NCI-H2029 (cell line): Measurements from ENCODE around the gene RGS14.

Source experiments
- DNase-seq: peaks from one replicate; lab custom pipeline; 2025; lab: John Stamatoyannopoulos, UW

RGS14 gene

DNA sequence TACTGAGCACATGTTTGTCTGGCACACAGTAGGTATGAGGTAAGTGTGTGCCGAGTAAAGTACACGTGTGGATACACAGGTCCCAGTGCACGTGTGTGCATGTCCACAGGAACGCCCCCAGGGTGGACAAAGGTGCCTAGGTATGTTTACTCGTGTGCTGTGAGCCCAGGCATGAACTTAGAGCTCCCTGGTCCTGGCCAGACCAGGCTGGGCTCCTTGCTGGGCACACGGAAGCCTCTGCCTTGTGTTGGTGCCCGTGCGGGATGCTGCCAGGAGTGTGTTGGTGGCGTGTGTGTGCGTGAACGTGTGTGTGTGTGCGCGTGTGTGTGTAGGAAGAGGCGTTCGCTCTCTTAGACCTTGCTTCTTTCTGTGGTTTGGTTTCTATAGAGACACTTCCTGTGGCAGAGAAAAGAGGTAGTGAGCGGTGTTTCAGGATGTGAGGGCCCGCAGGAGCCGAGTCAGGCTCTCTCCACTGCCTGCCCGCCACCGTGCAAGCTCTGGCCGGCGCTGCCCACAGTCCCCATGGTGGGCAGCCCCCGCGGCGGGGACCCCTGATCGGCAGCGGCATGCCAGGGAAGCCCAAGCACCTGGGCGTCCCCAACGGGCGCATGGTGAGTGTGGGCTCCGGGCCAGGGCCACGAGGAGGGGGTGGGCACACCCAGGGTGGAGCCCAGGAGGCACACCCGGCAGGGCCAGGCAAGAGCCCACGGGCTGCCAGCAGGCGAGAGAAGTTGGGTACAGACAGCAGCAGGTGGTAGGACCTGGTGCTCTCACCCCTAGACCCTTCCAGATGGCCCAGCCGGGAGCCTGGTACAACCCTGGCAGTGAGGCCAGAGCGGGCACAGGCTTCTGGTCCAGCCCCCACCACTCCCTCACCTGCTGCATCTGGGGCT lies at the start of gene RGS14:
Gene RGS14 (plus strand): TSS at position 466 of the 893 bp plus-strand sequence. CDS start 101 bp downstream, at position 567.
- DNase-seq: peak; percentile 69

DNA sequence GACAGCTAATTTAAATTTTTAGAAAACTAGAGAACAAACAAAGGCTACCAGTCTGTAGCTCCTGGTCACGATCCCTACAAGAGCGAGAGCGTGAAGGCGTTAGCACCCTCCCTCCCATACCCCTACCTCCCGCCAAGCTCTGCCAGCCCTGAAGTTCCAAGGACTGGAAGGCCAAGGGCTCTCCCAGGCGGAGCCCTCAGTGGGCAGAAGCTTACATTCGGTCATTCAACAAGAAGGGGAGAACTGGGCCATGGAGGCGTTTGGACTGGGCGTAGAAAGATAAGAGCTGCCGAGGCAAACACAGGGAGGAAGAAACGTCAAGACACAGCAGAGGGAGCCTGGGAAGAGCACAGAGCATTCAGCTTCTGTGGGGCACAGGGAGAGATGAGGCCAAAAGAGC lies 49.0 kb upstream of the RGS14 start:
- DNase-seq: no peak

DNA sequence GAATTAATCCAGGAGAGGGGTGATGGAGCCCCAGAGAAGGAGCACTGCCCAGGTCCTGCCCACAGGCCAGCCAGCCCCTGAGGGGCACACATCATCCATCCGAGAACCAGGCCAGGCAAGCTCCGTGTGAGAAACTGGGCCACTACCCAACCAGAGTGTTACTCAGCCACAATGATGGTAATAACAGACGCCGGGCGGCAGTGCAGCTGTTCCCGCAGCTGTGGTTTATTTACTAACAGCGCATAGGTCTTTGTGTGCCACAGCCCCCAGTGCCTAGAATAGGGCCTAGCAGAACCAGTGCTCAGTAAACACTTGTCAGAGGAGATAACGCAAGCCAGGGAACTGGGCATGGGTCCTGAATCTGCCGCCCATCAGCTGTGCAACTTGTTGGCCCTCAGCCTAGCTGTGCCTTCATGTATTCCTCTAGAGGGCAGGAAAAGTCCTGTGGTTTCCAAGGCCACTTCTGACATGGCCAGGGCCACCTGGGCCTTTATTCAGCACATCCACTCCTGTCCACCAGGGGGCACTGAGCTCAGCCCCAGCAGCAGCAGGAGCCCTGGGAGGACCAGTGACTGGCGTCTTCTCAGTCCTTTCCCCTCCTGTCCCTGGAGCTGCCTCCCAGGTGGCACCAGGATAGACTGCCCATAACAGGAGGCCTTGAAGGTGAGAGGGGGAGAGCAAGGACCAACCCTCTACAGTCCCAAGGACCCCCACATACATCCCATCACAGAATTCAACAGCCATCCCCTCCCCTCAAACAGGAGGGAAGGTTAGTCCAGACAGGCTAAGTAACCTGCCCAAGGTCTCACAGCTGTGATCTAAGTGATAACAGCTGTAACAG lies 48.2 kb upstream of the RGS14 start:
- DNase-seq: peak; percentile 82

DNA sequence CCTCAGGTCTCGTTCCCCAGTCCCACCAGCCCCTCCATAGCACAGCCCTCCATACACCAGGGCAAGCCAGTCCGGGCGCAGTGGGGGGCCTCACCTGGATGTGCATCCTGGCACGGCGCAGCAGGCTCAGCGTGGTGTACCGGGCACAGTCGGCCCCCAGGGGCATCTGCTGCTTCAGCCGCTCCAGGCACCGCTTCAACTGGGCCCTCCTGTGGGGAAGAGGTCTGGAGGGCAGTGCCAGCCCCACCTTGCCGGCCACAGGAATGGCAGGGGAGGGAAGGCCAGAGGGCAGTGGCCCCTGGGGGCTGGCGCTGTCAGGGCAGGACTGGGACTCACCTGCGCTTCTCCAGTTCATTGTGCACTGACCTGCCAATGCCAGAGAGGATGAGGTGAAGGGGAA lies 47.4 kb upstream of the RGS14 start:
- no peak for DNase-seq

GRCh38 chr5:177310757-177311391 lies 46.9 kb upstream of the RGS14 start:
- peak; percentile 75 for DNase-seq

DNA sequence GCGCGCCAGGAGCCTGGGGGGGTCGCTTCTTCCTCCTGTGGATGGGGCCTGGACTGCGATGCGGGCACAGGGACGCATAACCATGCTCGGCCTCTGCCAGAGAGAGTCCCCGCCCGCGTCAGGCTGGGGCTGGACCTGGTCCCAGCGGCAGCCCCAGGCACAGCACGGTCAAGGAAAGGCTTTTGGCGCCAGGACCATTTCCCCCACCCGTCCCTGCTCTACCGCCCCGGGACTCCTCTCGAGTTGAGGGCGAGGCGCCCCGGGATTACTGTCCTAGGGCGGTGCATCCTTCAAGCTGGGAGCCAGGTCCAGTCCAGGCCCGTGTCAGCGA lies 46.4 kb upstream of the RGS14 start:
- no peak for DNase-seq

DNA sequence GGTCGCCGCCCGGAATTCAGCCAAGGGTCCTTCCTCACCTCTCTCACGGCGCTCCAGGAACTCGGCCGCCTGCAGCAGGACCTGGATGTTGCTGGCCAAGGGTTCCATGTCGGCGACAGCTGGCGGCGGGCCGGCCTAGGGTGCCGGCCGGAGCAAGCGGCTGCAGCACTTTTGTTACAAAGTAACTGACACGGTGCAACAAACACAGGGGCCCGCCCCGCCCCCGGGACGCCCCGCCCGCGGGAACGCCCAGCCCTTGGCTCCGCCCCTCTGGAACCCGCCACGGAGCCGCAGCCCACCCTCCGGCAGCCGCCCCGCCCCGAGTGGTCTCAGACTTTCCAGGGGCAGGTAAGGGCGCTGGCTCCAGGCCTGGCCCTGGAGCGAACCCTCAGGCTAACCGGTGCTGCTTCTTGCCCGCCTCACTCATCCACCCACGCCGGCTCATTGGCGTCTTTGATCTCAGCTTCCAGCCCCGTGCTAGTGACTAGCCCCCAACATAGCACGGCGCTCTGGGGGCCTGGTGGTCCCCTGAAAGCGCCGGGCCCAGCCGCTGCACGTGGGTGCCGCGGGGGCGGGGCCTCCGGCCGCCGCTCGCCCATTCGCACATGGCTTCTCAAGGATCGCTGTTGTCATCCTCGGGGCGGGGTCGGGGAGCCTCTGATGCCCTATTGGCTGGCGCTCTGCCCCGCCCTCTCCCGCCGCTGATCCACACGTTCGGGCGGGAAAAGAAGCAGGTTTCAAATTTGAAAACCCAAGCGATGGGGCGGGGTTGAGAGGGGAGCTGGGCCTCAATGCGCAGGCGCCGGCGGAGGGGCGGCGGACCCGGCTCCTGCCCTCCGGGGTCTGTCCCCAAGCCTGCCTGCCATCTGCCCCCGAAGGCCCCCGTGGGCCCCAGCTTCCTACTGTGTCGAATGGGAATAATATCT lies 45.7 kb upstream of the RGS14 start, which contains the start of gene MXD3:
Gene MXD3 (minus strand): TSS at position 176 of the 926 bp plus-strand sequence. CDS start 68 bp downstream, at position 108.
- DNase-seq: peak; percentile 98

DNA sequence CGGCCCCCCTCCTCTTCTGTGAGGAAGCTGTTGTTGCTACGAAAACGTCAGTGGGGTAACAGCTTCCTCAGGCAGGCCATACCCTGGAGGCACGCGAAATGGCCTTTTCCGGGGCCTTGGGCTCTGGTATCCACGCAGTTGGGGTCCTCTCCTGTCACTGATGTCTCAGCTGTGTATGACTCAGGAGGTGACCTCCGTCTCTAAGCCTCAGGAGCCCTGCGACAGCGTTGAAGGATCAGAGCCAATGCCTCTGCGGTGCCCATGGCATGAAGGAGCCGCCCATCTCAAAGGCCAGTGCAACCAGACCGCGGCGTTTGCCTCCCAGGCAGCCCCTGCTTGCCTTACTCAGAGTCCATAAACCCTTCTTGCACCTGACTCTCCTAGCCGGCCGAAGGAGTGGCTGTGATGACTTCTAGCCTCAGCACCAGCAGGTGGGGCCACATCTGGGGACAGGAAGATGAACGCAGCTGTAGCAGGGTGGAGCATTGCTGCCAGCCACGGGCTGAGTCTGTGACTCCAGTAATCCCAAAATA lies 45.0 kb upstream of the RGS14 start:
- DNase-seq: no peak

DNA sequence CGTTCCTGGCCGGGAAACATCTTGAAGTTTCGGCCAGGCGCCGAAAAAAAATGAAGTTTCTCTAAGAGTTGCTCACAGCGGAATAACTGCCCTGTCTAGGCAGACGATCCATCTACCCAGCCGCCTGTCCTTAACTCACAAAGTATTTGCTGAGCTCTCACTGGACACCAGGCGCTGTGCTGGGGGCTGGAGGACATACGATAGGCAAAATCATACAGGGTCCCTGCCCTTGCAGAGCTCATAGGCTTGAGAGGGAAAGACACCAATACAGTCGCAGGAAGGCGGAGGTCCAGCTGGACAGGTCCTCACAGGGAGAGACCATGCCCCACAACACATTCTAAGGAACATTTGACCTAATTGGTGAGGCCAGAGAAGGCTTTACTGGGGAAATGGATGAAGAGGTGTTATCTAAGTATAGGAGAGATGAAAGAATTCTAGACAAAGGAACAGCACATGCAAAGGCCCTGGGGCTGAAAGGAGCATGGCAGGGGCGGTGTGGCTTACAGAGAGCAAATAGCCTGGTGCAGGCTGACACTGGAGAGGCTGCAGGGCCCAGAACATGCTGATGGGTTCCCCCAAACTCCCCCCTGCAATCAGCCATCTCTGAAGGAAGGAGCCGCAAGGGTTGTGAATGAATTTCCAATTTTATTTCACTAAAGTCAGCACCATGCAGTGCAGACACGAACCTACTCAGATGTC lies 44.0 kb upstream of the RGS14 start:
- no peak for DNase-seq

- no peak for DNase-seq
These were observed 43.1 kb upstream of the RGS14 start for GRCh38 chr5:177314376-177315342.

- no peak for DNase-seq
These were observed 42.3 kb upstream of the RGS14 start for GRCh38 chr5:177315411-177315810.

DNA sequence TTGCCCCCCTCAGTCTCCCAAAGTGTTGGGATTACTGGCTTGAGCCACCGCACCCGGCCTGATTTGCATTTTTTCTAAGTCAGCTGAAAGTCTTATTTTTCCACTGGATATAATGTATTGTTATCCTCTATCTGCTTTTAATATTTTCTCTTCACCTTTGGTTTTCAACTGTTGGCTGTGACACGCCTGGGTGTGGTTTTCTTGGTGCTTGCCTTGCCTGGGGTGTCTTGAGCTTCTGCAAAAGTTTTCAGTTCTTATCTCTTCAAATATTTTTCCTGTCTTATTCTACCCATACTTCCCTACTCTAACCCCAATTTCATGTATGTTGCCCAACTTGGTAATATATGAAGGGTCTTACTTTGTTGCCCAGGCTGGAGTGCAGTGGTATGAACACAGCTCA lies 41.7 kb upstream of the RGS14 start:
- DNase-seq: no peak

DNA sequence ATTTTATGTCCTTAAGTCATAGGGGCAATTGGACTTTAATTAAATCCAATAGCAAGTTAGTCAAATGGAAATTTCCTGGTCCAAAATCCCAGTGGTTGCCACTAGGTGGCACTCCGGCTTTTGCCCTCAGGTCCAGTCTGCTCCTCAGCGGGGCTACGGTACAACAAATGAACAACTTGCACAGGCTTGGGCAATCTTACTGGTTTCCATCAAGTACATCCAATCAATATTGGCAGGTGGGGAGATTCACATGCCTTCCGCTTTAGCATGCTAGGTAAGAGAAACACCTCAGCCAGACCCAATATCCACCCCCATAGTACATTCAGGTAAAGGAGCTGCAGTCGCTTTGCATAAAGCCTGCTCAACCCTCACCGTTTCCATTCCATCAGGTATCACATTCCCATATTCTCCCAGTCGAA lies 39.8 kb upstream of the RGS14 start:
- peak; percentile 60 for DNase-seq

- DNase-seq: no peak
These were observed 37.7 kb upstream of the RGS14 start for GRCh38 chr5:177319913-177320588.

DNA sequence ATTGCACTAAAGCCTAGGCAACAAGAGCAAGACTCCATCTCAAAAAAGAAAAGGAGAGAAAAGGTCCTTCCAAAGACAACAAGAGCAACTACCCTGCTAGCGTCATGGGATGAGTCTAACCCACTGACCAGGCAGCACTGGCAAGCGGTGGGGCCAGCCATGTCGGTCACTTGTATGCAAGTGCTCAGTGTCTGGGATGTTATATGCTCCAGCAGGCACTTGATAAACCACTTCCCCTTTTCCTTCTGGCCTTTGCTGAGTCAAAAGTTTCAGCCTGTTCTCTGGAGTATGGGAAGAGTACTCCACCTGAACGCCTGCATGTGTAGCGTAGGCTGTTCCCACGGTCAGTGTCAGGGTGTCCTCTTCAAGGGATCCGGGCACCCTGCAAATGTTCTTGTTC lies 36.8 kb upstream of the RGS14 start:
- no peak for DNase-seq

- DNase-seq: no peak
These were observed 31.8 kb upstream of the RGS14 start for GRCh38 chr5:177325868-177326381.

DNA sequence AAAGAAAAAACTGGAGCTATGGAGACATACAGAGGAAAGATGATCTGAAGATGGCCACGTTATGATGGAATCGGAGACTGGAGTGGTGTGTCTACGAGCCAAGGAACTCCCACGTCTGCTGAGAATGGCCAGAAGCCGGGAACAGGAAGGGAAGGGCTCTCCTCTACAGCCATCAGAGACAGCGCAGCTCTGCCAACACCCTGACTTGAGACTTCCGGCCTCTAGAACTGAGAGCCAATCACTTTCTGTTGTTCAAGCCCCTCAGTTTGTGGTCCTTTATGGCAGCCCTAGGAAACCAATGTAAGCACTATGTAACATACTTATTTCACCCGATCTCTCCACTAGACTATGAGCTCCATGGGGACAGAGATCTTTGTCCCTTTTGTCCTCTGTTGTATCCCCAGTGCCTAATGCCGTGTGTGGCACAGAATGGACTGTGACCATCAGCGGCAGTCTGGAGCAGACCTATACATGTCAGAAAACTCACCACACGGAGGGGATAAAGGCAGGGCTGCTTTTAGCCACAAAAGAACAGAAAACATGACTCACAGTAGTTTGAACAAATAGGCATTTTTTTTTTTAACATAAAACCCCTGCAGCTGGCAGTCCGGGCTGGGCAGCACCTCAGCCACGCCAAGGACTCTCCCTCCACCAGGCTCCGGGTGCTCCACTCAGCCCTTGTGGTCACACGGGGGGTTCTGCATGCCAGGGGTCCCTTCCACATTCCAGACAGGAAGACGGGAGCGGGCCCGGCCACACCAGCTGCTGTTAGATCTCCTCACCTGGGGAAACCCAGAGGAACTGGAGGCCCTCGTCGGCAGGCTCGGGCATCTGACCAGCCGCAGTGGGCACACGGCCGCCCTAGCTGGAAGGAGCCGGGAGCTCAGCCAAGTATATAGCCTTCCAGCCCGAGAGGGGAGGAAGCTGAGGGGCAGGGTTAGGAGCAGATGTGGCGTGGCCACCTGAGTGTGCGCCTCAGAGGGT lies 29.9 kb upstream of the RGS14 start:
- no peak for DNase-seq
